GM19467 (cell line): ENCODE data around the gene TSC2.
"Not testable (repeated sequence)": the region's sequence is repeated elsewhere in the genome, so short reads cannot be mapped to it uniquely, and the experiment has no call there.

Experiments used
- ATAC-seq: cut with Tn5 transposase; IDR thresholded peaks from one replicate; pipeline ENCODE4 v1.9.1; 2021; ENCODE audit warnings: mild to moderate bottlenecking, moderate library complexity; ENCODE audit not compliant: unreplicated experiment

The TSC2 gene

GRCh38 chr16:2115591-2115973 is 67.8 kb downstream of the TSC2 start:
- ATAC-seq: no peak

GRCh38 chr16:2116428-2116827 is 68.6 kb downstream of the TSC2 start:
- ATAC-seq: not testable (repeated sequence)

GRCh38 chr16:2117341-2117740 is 69.6 kb downstream of the TSC2 start:
- not testable (repeated sequence) for ATAC-seq

GRCh38 chr16:2117960-2118722 is 70.4 kb downstream of the TSC2 start:
- not testable (repeated sequence) for ATAC-seq

- ATAC-seq: not testable (repeated sequence)
These were observed 73.5 kb downstream of the TSC2 start for GRCh38 chr16:2121325-2121724.

GRCh38 chr16:2121853-2122252 is 74.1 kb downstream of the TSC2 start:
- ATAC-seq: no peak

GRCh38 chr16:2122429-2122828 is 74.6 kb downstream of the TSC2 start:
- ATAC-seq: no peak

- ATAC-seq: not testable (repeated sequence)
These were observed 75.3 kb downstream of the TSC2 start for GRCh38 chr16:2122934-2123683.

- not testable (repeated sequence) for ATAC-seq
These were observed 76.1 kb downstream of the TSC2 start for GRCh38 chr16:2123706-2124376.

- not testable (repeated sequence) for ATAC-seq
These were observed 76.5 kb downstream of the TSC2 start for GRCh38 chr16:2124377-2124693.

- not testable (repeated sequence) for ATAC-seq
These were observed 77.1 kb downstream of the TSC2 start for GRCh38 chr16:2124694-2125444.

GRCh38 chr16:2125609-2126008 is 77.8 kb downstream of the TSC2 start:
- ATAC-seq: not testable (repeated sequence)

GRCh38 chr16:2126161-2126743 is 78.5 kb downstream of the TSC2 start:
- ATAC-seq: not testable (repeated sequence)

- not testable (repeated sequence) for ATAC-seq
These were observed 79.3 kb downstream of the TSC2 start for GRCh38 chr16:2126928-2127556.

- ATAC-seq: not testable (repeated sequence)
These were observed 80.0 kb downstream of the TSC2 start for GRCh38 chr16:2127630-2128280.

- not testable (repeated sequence) for ATAC-seq
These were observed 81.5 kb downstream of the TSC2 start for GRCh38 chr16:2129251-2129650.

- not testable (repeated sequence) for ATAC-seq
These were observed 82.2 kb downstream of the TSC2 start for GRCh38 chr16:2129890-2130447.

- ATAC-seq: not testable (repeated sequence)
These were observed 86.0 kb downstream of the TSC2 start for GRCh38 chr16:2133797-2134196.

GRCh38 chr16:2135071-2135470 is 87.3 kb downstream of the TSC2 start:
- ATAC-seq: not testable (repeated sequence)
